Suprapubic skin (tissue), 3 donors: ENCODE data around the gene KCND2.

Experiments used
- CTCF ChIP-seq, 2 donors: fragments of 200-600 bp in 1 of 2; fragments of 450-650 bp in 1 of 2; sonication (generic) in 1 of 2; IDR thresholded peaks; one replicate each; pipeline ENCODE4 v1.5.1; 2016 to 2019; ENCODE audit warnings: antibody characterized with exemption in 2 of 2, mild to moderate bottlenecking in 1 of 2, moderate library complexity in 1 of 2
- POLR2AphosphoS5 ChIP-seq, 3 donors: sonication (generic); formaldehyde crosslinking; IDR thresholded peaks; one replicate each; pipeline ENCODE4 v1.6.1; 2017; ENCODE audit warnings: antibody characterized with exemption in 3 of 3

- no peak for TF ChIP-seq CTCF (IDR thresholded peaks at IDR 0.05)
- no peak for TF ChIP-seq POLR2AphosphoS5 (IDR thresholded peaks at IDR 0.05)
These were observed 140.2 kb downstream of the KCND2 start for GRCh38 chr7:120413164-120413563.
